ENCODE data around the gene DCXR.

DNA sequence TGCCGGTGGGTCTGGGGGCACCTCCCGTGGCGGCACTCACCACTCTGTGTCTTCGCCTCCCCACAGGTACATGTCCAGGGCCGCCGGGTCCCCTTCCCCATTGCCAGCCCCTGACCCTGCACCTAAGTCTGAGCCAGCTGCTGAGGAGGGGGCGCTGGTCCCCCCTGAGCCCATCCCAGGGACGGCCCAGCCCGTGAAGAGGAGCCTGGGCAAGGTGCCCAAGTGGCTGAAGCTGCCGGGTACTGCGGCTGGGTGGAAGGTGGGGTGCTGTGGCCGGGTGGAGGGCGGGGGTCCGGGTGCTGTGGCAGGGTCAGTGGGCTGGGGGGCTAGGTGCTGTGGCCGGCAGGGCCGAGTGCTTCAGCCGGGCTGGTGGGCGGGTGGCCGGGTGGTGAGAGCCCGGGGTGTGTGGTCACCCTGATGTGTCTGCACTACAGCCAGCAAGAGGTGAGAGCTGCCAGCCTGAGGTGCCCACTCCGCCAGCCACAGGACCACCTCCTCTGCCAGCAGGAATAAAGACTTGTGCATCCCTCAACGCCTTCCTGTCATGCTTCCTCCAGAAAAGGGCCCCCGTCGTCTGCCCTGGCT lies 20.5 kb downstream of the DCXR start:
- TF ChIP-seq POLR2A (IDR thresholded peaks at IDR 0.05; ENCODE audit: low read length): no peak
- no peak for TF ChIP-seq GATA1 (IDR thresholded peaks at IDR 0.05; ENCODE audit: low read depth, low read length)
